HCEC 1CT (cell line): ENCODE measurements around the gene SRD5A2.
A peak's percentile ranks its signal among the peaks of the same experiment; 100 is the strongest.
"Not testable (repeated sequence)": the region's sequence is repeated elsewhere in the genome, so short reads cannot be mapped to it uniquely, and the experiment has no call there.

Source experiments
- DNase-seq: peaks from one replicate; pipeline ENCODE4 v3.0.0-alpha.2; 2017

SRD5A2 gene

GRCh38 chr2:31531101-31531500 is 49.6 kb downstream of the SRD5A2 start:
- no peak for DNase-seq

- no peak for DNase-seq
Measured at GRCh38 chr2:31529256-31529655, 51.5 kb downstream of the SRD5A2 start.

DNA sequence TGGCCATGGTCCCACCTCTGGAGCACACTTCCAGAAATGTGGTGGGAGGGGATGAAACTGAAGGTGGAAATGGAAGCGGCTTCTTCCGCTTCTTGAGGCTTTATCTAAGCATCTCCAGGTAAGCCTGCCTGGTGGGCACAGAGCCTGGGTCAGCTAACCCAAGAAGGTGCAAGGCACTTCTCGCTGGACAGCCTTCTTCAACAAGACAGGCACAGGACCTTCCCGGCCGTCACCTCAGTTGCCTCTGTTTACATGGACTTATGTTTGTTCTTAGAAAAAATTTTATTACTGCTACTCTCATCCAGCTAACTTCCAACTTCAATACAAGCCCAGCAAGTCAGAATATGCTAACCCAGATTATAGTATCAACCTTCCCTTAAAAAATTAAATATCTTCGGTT is 51.9 kb downstream of the SRD5A2 start:
- no peak for DNase-seq

GRCh38 chr2:31526946-31527732 is 53.6 kb downstream of the SRD5A2 start:
- no peak for DNase-seq

DNA sequence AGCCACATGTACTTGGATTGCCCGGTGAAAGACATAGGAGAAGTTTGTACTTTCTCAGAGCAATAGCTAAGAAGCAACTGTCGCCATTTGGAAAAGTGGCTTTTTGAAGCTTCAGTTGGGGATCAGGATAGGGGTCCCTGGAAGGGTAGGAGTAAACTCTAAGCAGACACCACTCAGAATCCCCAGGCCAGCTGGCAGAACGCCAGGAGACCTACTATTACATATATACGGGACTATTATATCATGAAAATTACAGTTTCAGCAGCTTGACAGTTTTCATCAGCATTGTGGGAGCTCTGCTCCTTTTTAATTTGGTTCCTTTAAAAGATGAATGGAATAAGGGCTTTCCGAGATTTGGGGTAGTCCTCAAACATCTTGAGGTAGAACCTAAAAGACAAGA is 54.9 kb downstream of the SRD5A2 start:
- DNase-seq = no peak

DNA sequence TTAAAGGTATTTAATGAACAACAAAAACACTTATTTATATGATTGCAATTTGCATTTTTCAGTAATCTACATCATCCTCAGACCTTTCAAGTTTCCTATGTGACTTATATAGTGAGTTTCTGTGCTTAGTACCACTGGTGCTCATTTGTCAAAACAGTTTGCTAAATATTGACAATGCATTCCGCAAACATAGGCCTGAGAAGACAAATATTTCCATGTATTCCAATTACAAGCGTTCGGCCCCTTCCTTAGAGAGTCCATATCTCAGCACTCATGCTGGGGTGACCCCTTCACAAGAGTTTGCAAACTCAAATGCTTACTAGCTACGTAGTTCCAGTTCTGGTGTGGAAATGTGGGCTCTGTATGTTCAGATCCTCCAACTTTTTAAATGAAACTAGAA is 56.1 kb downstream of the SRD5A2 start:
- no peak for DNase-seq

DNA sequence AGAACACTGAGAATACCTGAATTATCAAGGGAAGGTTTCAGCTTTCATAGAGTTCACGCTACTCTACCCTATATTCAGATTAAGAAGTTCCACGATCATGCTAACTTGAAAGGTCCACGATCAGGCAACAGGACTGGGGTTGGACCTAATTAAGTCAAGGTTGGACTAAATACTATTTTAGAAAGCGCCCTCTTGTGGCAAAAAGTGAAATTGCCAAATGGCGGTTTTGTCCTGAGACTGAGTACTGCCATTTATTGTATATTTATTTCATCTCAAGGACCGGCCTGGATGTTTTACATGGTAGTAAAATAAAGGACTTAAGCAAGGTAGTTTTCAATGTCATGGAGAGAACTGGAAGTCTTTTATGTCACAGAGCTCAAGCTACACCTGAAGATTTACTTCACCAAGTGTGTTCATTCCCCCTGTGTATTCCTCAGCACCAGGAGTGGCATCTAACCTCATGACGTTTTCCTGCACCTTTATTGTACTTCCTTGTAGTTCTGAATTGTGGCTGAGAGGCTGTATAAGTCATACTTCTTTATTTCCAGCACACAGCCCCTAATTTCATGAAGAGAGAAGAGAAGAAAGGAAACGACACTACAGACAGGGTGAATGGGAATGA is 56.8 kb downstream of the SRD5A2 start:
- DNase-seq = peak; percentile 49

DNA sequence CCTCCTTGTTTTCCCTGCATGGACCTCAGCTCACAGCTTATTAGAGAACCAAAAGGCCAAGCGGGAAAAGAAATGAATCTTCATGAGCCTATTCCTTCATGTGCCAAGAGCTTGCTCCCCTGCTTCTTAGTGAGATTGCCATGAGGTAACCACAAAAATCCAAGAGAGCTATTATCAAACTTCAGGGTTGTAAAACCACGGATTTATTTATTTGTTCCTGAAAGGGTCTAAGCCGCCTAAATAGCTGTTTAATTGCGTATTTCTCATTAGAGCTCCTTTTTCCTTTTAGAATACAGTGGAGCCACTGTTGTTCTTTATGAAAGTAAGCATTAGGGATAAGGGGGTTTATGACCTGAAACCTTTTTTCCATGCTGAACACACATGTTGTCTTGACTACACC is 58.0 kb downstream of the SRD5A2 start:
- DNase-seq = no peak

- DNase-seq = no peak
Measured at GRCh38 chr2:31517442-31518203, 63.1 kb downstream of the SRD5A2 start.

DNA sequence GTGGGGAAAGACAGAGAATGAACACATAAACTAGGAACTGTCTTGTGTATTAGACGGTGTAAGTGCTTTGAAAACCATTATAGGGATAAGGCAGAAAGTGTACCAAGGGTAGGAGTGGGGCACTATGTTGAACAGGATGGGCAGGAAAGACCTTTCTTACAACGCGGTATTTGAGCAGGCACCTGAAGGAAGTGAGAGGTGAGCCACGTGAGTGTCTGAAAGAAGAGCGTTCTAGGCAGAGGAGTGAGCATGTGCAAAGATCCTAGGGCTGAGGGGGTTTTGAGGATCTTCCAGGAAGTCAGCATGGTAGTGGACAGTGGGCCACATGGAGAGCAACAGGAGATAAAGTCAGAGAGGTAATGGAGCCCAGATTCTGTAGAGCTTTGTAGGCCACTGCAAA is 65.2 kb downstream of the SRD5A2 start:
- no peak for DNase-seq

DNA sequence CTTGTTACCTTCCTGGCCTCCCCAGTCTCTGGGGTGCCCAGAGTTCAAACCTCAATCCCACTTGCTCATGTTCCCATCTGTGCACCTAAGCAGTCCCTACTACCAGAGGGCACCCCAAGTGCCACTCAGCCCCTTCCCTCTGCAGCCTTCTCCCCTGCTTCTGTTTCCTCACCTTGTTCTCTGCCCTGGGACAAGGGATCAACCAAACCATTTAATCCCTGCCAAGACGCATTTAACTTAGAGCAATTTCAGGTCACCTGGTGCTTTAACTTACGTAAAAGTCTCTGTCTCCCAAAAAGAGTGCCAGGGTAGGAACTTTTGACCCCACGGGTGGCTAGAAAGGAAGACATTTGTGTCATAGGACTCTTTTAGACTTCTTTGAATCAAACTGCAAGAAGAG is 67.2 kb downstream of the SRD5A2 start:
- DNase-seq = no peak

DNA sequence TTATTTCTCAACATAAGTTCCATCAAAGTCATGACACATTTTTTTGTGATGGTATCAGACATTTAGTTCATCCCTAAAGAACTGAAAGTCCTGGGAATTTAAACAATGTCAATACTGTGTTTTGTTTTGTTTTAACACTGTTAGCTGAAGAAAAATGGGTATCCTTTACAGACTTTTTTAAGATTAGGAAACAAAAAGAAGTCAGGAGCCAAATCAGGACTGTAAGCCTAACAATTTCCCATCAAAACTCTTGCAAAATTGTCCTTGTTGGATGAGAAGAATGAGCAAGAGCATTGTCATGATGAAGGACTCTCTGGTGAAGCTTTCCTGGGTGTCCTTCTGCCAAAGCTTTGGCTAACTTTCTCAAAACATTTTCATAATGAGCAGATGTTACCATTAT is 69.4 kb downstream of the SRD5A2 start:
- DNase-seq = no peak

DNA sequence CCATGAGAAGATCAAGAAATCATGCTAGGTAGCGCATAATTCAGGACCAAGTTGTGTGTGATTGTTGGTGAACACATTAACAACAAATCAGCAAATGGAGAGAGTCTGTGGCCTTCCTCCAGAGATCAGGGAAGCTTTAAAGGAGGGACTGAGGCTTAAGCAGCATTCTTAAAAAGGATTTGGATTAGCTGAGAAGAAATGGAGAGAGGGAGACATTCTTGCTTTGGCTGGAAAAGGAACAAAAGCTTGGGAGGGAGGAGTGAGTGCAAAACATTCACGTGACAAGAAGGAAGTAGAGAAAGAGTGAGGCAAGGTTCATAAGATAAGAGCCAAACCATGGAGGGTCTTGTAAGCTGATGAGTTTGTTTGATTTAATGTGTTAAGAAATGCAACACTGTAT is 75.6 kb downstream of the SRD5A2 start:
- DNase-seq = no peak

DNA sequence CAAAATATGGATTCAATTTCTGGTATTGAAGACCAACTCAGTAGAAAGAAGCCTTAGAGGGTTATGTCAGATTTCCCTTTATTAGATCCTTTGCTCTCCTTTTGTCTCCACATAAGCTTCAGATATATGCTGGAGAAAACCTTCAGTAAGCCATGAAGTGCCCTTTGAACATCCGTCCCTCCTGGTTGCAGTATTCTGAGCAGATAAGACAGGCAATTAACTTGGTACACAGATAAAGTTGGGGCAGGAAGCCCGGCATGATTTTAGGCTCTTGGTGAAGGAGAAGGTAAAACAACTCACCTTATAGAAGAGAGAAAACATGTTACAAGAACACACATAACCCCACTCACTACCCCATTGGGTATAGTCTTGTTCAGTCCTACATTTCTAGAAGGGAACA is 76.4 kb downstream of the SRD5A2 start:
- DNase-seq = no peak

GRCh38 chr2:31496451-31496874 is 84.3 kb downstream of the SRD5A2 start:
- DNase-seq = not testable (repeated sequence)

- DNase-seq = peak; percentile 57
Measured at GRCh38 chr2:31489339-31489738, 91.4 kb downstream of the SRD5A2 start.

GRCh38 chr2:31483246-31483645 is 97.5 kb downstream of the SRD5A2 start:
- DNase-seq = no peak

DNA sequence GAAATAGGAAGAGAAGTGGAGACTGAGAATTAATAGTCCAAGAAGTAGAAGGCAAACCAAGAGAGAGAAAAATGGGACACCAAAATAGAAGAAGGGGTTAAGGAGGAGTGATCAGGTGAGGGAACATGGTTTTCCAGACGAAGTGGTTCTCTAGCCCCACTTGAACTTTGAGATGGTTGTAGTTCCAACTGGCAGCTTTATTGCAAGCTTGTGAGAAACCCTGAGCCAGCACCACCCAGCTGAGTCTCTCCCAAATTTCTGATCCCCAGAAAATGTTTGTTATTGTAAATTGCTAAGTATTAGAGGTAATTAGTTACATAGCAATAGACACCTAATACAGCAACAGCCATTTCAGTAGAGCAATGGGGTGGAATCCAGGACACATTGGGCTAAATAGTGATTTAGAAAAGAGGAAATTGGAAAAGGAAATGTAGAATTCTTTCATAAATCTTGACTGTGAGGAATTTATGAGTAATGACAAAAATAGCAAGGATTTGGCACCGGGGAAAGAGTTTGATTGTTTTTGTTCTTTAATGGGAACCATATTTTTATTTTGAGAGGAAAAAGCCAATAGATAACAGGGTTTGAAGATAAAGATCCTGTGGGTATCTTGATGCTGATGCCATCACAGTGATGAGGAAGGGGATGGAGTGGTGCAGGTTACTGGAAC is 104.1 kb downstream of the SRD5A2 start:
- DNase-seq = peak; percentile 56

GRCh38 chr2:31475692-31476091 is 105.0 kb downstream of the SRD5A2 start:
- peak; percentile 82 for DNase-seq

GRCh38 chr2:31474296-31474695 is 106.4 kb downstream of the SRD5A2 start:
- DNase-seq = no peak
